ENCODE results near the gene AFAP1L1.

The AFAP1L1 gene

GRCh38 chr5:149381986-149382338 is 110.3 kb downstream of the AFAP1L1 start (continued):
- TF ChIP-seq ZNF23 (tag by site-specific recombination; IDR thresholded peaks at IDR 0.05; ENCODE audit: borderline replicate concordance) (no peak), ZNF777 (tag by site-specific recombination; IDR thresholded peaks at IDR 0.05; ENCODE audit: borderline replicate concordance) (no peak), ZNF146 (tag by site-specific recombination; IDR thresholded peaks at IDR 0.05) (no peak), ZSCAN30 (tag by site-specific recombination; IDR thresholded peaks at IDR 0.05) (peak; percentile 67; the same call in 1 of the 2 replicates), ZBTB26 (tag by site-specific recombination; optimal IDR thresholded peaks at IDR 0.05) (peak; percentile 23), ZNF37A (tag by site-specific recombination; IDR thresholded peaks at IDR 0.05) (no peak), SCRT1 (tag by site-specific recombination; IDR thresholded peaks at IDR 0.05; ENCODE audit: borderline replicate concordance) (no peak), HOXD13 (CRISPR knock-in tag; IDR thresholded peaks at IDR 0.05; ENCODE audit: borderline replicate concordance) (no peak), ZXDB (tag by site-specific recombination; IDR thresholded peaks at IDR 0.05) (no peak), ZNF510 (tag by site-specific recombination; IDR thresholded peaks at IDR 0.05; ENCODE audit: insufficient replicate concordance) (no peak), MZF1 (tag by site-specific recombination; IDR thresholded peaks at IDR 0.05; ENCODE audit: borderline replicate concordance) (no peak), SP7 (tag by site-specific recombination; IDR thresholded peaks at IDR 0.05) (0 out of 2 replicates have a peak, but pooled peaks have one; percentile 21), ZBTB7A (tag by site-specific recombination; IDR thresholded peaks at IDR 0.05; ENCODE audit: low read depth) (no peak), ZSCAN16 (tag by site-specific recombination; IDR thresholded peaks at IDR 0.05) (no peak), ZNF248 (tag by site-specific recombination; IDR thresholded peaks at IDR 0.05) (no peak), ZNF10 (tag by site-specific recombination; IDR thresholded peaks at IDR 0.05) (no peak), ZNF549 (tag by site-specific recombination; IDR thresholded peaks at IDR 0.05) (no peak), ZBTB20 (tag by site-specific recombination; IDR thresholded peaks at IDR 0.05) (0 out of 2 replicates have a peak, but pooled peaks have one; percentile 43), ZNF114 (tag by site-specific recombination; IDR thresholded peaks at IDR 0.05) (no peak), HOXC10 (CRISPR knock-in tag; IDR thresholded peaks at IDR 0.05) (no peak), PRDM1 (tag by site-specific recombination; IDR thresholded peaks at IDR 0.05) (no peak), ZNF202 (tag by site-specific recombination; IDR thresholded peaks at IDR 0.05; ENCODE audit: borderline replicate concordance) (no peak), ZNF2 (tag by site-specific recombination; IDR thresholded peaks at IDR 0.05) (0 out of 2 replicates have a peak, but pooled peaks have one; percentile 55), ZSCAN23 (tag by site-specific recombination; IDR thresholded peaks at IDR 0.05) (no peak), ZNF16 (tag by site-specific recombination; IDR thresholded peaks at IDR 0.05; ENCODE audit: low read depth) (no peak), MEIS1 (CRISPR knock-in tag; IDR thresholded peaks at IDR 0.05; ENCODE audit: borderline replicate concordance) (no peak), ZNF274 (IDR thresholded peaks at IDR 0.05; ENCODE audit: low read length) (no peak), ZNF274 (tag by site-specific recombination; IDR thresholded peaks at IDR 0.05; ENCODE audit: borderline replicate concordance) (no peak)
- TF ChIP-seq, protein P1, sequence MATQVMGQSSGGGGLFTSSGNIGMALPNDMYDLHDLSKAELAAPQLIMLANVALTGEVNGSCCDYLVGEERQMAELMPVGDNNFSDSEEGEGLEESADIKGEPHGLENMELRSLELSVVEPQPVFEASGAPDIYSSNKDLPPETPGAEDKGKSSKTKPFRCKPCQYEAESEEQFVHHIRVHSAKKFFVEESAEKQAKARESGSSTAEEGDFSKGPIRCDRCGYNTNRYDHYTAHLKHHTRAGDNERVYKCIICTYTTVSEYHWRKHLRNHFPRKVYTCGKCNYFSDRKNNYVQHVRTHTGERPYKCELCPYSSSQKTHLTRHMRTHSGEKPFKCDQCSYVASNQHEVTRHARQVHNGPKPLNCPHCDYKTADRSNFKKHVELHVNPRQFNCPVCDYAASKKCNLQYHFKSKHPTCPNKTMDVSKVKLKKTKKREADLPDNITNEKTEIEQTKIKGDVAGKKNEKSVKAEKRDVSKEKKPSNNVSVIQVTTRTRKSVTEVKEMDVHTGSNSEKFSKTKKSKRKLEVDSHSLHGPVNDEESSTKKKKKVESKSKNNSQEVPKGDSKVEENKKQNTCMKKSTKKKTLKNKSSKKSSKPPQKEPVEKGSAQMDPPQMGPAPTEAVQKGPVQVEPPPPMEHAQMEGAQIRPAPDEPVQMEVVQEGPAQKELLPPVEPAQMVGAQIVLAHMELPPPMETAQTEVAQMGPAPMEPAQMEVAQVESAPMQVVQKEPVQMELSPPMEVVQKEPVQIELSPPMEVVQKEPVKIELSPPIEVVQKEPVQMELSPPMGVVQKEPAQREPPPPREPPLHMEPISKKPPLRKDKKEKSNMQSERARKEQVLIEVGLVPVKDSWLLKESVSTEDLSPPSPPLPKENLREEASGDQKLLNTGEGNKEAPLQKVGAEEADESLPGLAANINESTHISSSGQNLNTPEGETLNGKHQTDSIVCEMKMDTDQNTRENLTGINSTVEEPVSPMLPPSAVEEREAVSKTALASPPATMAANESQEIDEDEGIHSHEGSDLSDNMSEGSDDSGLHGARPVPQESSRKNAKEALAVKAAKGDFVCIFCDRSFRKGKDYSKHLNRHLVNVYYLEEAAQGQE (tag by site-specific recombination; IDR thresholded peaks at IDR 0.05) = no peak
- TF ChIP-seq, protein P2, sequence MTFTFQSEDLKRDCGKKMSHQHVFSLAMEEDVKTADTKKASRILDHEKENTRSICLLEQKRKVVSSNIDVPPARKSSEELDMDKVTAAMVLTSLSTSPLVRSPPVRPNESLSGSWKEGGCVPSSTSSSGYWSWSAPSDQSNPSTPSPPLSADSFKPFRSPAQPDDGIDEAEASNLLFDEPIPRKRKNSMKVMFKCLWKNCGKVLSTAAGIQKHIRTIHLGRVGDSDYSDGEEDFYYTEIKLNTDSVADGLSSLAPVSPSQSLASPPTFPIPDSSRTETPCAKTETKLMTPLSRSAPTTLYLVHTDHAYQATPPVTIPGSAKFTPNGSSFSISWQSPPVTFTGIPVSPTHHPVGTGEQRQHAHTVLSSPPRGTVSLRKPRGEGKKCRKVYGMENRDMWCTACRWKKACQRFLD (tag by site-specific recombination; IDR thresholded peaks at IDR 0.05) = no peak
- TF ChIP-seq, protein P3, sequence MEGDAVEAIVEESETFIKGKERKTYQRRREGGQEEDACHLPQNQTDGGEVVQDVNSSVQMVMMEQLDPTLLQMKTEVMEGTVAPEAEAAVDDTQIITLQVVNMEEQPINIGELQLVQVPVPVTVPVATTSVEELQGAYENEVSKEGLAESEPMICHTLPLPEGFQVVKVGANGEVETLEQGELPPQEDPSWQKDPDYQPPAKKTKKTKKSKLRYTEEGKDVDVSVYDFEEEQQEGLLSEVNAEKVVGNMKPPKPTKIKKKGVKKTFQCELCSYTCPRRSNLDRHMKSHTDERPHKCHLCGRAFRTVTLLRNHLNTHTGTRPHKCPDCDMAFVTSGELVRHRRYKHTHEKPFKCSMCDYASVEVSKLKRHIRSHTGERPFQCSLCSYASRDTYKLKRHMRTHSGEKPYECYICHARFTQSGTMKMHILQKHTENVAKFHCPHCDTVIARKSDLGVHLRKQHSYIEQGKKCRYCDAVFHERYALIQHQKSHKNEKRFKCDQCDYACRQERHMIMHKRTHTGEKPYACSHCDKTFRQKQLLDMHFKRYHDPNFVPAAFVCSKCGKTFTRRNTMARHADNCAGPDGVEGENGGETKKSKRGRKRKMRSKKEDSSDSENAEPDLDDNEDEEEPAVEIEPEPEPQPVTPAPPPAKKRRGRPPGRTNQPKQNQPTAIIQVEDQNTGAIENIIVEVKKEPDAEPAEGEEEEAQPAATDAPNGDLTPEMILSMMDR (tag by site-specific recombination; IDR thresholded peaks at IDR 0.05) = peak; percentile 89
- TF ChIP-seq, protein P4, sequence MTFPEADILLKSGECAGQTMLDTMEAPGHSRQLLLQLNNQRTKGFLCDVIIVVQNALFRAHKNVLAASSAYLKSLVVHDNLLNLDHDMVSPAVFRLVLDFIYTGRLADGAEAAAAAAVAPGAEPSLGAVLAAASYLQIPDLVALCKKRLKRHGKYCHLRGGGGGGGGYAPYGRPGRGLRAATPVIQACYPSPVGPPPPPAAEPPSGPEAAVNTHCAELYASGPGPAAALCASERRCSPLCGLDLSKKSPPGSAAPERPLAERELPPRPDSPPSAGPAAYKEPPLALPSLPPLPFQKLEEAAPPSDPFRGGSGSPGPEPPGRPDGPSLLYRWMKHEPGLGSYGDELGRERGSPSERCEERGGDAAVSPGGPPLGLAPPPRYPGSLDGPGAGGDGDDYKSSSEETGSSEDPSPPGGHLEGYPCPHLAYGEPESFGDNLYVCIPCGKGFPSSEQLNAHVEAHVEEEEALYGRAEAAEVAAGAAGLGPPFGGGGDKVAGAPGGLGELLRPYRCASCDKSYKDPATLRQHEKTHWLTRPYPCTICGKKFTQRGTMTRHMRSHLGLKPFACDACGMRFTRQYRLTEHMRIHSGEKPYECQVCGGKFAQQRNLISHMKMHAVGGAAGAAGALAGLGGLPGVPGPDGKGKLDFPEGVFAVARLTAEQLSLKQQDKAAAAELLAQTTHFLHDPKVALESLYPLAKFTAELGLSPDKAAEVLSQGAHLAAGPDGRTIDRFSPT (tag by site-specific recombination; IDR thresholded peaks at IDR 0.05) = no peak

Measured in HEK293 (cell line).